Psoas muscle (tissue), 8 donors: Measurements from ENCODE around the gene FEZF1. TPM values are rescaled to one million over a fixed set of nuclear protein-coding genes. Genes with fewer than 3 reads are reported as not detected.

Experiments
- ATAC-seq, 4 donors: fragments of 200-7000 bp; cut with Tn5 transposase; one replicate each; pipeline ENCODE4 v1.9.1; 2020; ENCODE audit warnings: moderate library complexity in 3 of 4, mild to moderate bottlenecking in 2 of 4
- DNase-seq, 2 donors: peaks; one replicate each; pipeline ENCODE4 v3.0.0-alpha.2; 2020
- H3K27ac ChIP-seq: fragments of 200-600 bp; one replicate; pipeline ENCODE4 v1.8.0; 2022
- H3K27me3 ChIP-seq, 3 donors: fragments of 200-600 bp in 1 of 3; one replicate each; pipeline versions ENCODE4 v1.6.1 to v1.8.0; 2013 to 2022; ENCODE audit warnings: low read length in 2 of 3, mild to moderate bottlenecking in 2 of 3, moderate library complexity in 1 of 3; ENCODE audit not compliant: insufficient read depth in 3 of 3
- H3K36me3 ChIP-seq, 2 donors: fragments of 200-600 bp in 1 of 2; one replicate each; pipeline versions ENCODE4 v1.6.1 to v1.8.0; 2013 to 2022; ENCODE audit warnings: low read depth in 1 of 2, mild to moderate bottlenecking in 1 of 2, moderate library complexity in 1 of 2; ENCODE audit not compliant: insufficient read depth in 1 of 2
- H3K4me1 ChIP-seq: fragments of 200-600 bp; one replicate; pipeline ENCODE4 v1.8.0; 2022
- H3K4me3 ChIP-seq: fragments of 200-600 bp; one replicate; pipeline ENCODE4 v1.8.0; 2022; ENCODE audit warnings: mild to moderate bottlenecking
- H3K9me3 ChIP-seq: fragments of 200-600 bp; one replicate; pipeline ENCODE4 v1.8.0; 2022
- WGBS, 3 donors: extraction: QIAGEN DNeasy Blood & Tissue Kit; methylation state at CpG; one replicate each; pipeline versions ENCODE4 v1.1.6 to v1.1.7; 2013; 5-methylcytosine and 5-hydroxymethylcytosine counted together
- intact Hi-C, 2 donors: fragments of 100-400 bp; cut with DNase I; formaldehyde crosslinking; loops; one replicate each; pipeline versions ENCODE4 v1.11.0 to v1.14.2; 2022
- polyA plus RNA-seq, 3 donors: library from polyadenylated mRNA; stranded (reverse); fragments of 200-250 nt; gene quantifications; one replicate each; pipeline ENCODE4 v1.2.3, GENCODE V29; 2013
- total RNA-seq, 4 donors: library from RNA; stranded (reverse); fragmentation: NEBNext Ultra II Directional in 2 of 4; extraction: Animal tissue kit (Norgen Biotek cat#: 25700) in 2 of 4; gene quantifications; one replicate each; pipeline versions ENCODE4 v1.2.1 to v1.2.4, GENCODE V29; 2021 to 2023
- TF ChIP-seq, protein P1 (sequence below): fragments of 200-600 bp; IDR thresholded peaks from one replicate; pipeline ENCODE4 v1.8.0; 2022; ENCODE audit warnings: antibody characterized with exemption
- donor health status: healthy with polysubstance abuse.
- donor health status: DM: no; HTN: no; CAD: no; lungs with moderate emphysema.
- donor health status: Bipolar disorder and iron deficiency.
- donor health status: healthy.
- donor health status: DM: yes; HTN: yes; CAD: no.
- donor health status: DM: no; HTN: no; CAD: no.
- donor health status: DM: no; HTN: no; CAD: no.
- donor health status: DM: yes; HTN: yes; CAD: no.

Gene FEZF1
- total and polyA plus RNA-seq, 7 donors, result 0.19 TPM; not detected in 6

DNA sequence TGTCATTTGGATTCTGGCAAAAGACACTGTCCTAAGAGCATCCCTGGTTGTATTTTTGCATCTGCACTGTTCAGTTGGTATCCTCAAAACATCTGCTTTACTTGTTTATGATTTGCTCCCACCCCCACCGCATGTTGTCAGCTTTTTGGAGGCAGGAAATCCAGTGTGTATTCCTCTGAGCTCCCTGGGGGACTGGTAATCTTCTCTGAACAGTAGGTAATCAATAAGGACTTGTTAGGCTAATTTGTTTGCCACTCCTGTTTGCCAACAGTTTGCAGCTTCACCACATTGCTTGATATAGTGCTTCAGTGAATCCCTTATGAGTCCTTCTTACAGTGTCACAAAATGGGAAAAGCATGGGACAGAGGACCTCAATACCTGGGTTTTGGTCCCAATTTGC, 49.1 kb downstream of the FEZF1 start:
- H3K4me3 ChIP-seq, result no peak overlapping the region

More for the DNA sequence above, 49.1 kb downstream of the FEZF1 start:
- no peak for DNase-seq
- ATAC-seq, result no peak
- Histone ChIP-seq H3K36me3 (no peaks in the 10 kb centered on the region), H3K27ac (no peak overlapping the region), H3K4me1 (no peaks in the 10 kb centered on the region), H3K9me3 (no peaks in the 10 kb centered on the region), H3K27me3 (no peaks in the 10 kb centered on the region)
- WGBS, 3 donors, result 7 to 8% (median 7%) methylated on average over 1 of the region's 1 CpG
- TF ChIP-seq, protein P1, sequence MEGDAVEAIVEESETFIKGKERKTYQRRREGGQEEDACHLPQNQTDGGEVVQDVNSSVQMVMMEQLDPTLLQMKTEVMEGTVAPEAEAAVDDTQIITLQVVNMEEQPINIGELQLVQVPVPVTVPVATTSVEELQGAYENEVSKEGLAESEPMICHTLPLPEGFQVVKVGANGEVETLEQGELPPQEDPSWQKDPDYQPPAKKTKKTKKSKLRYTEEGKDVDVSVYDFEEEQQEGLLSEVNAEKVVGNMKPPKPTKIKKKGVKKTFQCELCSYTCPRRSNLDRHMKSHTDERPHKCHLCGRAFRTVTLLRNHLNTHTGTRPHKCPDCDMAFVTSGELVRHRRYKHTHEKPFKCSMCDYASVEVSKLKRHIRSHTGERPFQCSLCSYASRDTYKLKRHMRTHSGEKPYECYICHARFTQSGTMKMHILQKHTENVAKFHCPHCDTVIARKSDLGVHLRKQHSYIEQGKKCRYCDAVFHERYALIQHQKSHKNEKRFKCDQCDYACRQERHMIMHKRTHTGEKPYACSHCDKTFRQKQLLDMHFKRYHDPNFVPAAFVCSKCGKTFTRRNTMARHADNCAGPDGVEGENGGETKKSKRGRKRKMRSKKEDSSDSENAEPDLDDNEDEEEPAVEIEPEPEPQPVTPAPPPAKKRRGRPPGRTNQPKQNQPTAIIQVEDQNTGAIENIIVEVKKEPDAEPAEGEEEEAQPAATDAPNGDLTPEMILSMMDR, result no peak
- intact Hi-C loops, result no loop called here

Other genes starting within 250 kb of the FEZF1 start
- gene AASS, start 160.5 kb downstream of the FEZF1 start, total RNA-seq, result 1 to 10 TPM; 4.1 to 9.6 (median 6.9) TPM
- gene AASS, start 160.5 kb downstream of the FEZF1 start, polyA plus RNA-seq, result 1 to 10 TPM; 2.8 to 4.8 (median 4.2) TPM